GM23338 (cell line): Measurements from ENCODE around the gene RSU1. TPM values are rescaled to one million over a fixed set of nuclear protein-coding genes. Genes with fewer than 3 reads are reported as not detected.

Source experiments
- ATAC-seq: fragments of 200-7000 bp; cut with Tn5 transposase; 3 replicates; pipeline ENCODE4 v1.9.1; 2020
- DNase-seq: peaks from one replicate; pipeline ENCODE4 v3.0.0-alpha.2; 2015; ENCODE audit warnings: low spot score
- H2AFZ ChIP-seq: fragments of 200-600 bp; sonication (generic); 2 replicates; pipeline ENCODE4 v1.8.0; 2016; ENCODE audit warnings: antibody characterized with exemption, mild to moderate bottlenecking, moderate library complexity
- H3F3A ChIP-seq: fragments of 200-600 bp; sonication (generic); replicated peaks from 2 replicates; pipeline ENCODE4 v1.8.0; 2017; ENCODE audit warnings: antibody characterized with exemption, mixed run types, low read depth
- H3K27ac ChIP-seq: fragments of 200-600 bp; sonication (generic); 2 replicates; pipeline ENCODE4 v1.6.1; 2016; ENCODE audit warnings: low read depth
- H3K27me3 ChIP-seq: fragments of 200-600 bp; sonication (generic); 2 replicates; pipeline ENCODE4 v1.8.0; 2016; ENCODE audit warnings: mild to moderate bottlenecking, mixed run types, moderate library complexity; ENCODE audit not compliant: insufficient read depth
- H3K36me3 ChIP-seq: fragments of 200-600 bp; sonication (generic); 2 replicates; pipeline ENCODE4 v1.8.0; 2016; ENCODE audit warnings: mild to moderate bottlenecking; ENCODE audit not compliant: insufficient read depth
- H3K4me1 ChIP-seq: fragments of 200-600 bp; sonication (generic); 2 replicates; pipeline ENCODE4 v1.8.0; 2016; ENCODE audit warnings: mild to moderate bottlenecking, moderate library complexity; ENCODE audit not compliant: insufficient read depth
- H3K4me2 ChIP-seq: fragments of 200-600 bp; sonication (generic); 2 replicates; pipeline ENCODE4 v1.7.1; 2017; ENCODE audit warnings: mixed run types
- H3K4me3 ChIP-seq: fragments of 200-600 bp; sonication (generic); 2 replicates; pipeline ENCODE4 v1.6.1; 2016; ENCODE audit warnings: mixed run types
- H3K79me2 ChIP-seq: fragments of 200-600 bp; sonication (generic); replicated peaks from 2 replicates; pipeline ENCODE4 v1.8.0; 2017; ENCODE audit warnings: mild to moderate bottlenecking; ENCODE audit not compliant: insufficient read depth
- H3K9me2 ChIP-seq: fragments of 200-600 bp; sonication (generic); 2 replicates; pipeline ENCODE4 v1.8.0; 2017; ENCODE audit not compliant: insufficient read depth
- H4K20me1 ChIP-seq: fragments of 200-600 bp; sonication (generic); replicated peaks from 2 replicates; pipeline ENCODE4 v1.8.0; 2017; ENCODE audit warnings: mild to moderate bottlenecking; ENCODE audit not compliant: insufficient read depth
- H3K27ac Mint-ChIP-seq: 2 replicates; pipeline ENCODE4 v1.8.0; 2020; ENCODE audit warnings: inconsistent platforms, mild to moderate bottlenecking, moderate library complexity, mixed read lengths
- H3K27me3 Mint-ChIP-seq: 3 replicates; pipeline ENCODE4 v1.8.0; 2022; ENCODE audit warnings: low read depth, mild to moderate bottlenecking, moderate library complexity, mixed read lengths, inconsistent platforms; ENCODE audit not compliant: insufficient read depth, poor library complexity
- H3K36me3 Mint-ChIP-seq: 3 replicates; pipeline ENCODE4 v1.8.0; 2021; ENCODE audit warnings: low read depth, mild to moderate bottlenecking, inconsistent platforms, moderate library complexity, mixed read lengths
- H3K4me1 Mint-ChIP-seq: 3 replicates; pipeline ENCODE4 v1.8.0; 2020; ENCODE audit warnings: mild to moderate bottlenecking, inconsistent platforms, mixed read lengths
- H3K4me3 Mint-ChIP-seq: 3 replicates; pipeline ENCODE4 v1.8.0; 2021; ENCODE audit warnings: moderate library complexity, mild to moderate bottlenecking, inconsistent platforms, mixed read lengths
- H3K9me3 Mint-ChIP-seq: 3 replicates; pipeline ENCODE4 v1.8.0; 2020; ENCODE audit warnings: moderate library complexity, mild to moderate bottlenecking, inconsistent platforms, mixed read lengths
- EZH2 ChIP-seq: fragments of 200-600 bp; sonication (generic); IDR thresholded peaks from one replicate; pipeline ENCODE4 v1.8.0; 2017; ENCODE audit warnings: antibody characterized with exemption, mild to moderate bottlenecking, low read depth; ENCODE audit not compliant: unreplicated experiment
- EZH2phosphoT487 ChIP-seq: fragments of 200-600 bp; sonication (generic); IDR thresholded peaks from one replicate; pipeline ENCODE4 v1.8.1; 2018; ENCODE audit warnings: antibody characterized with exemption; ENCODE audit not compliant: unreplicated experiment
- JUNB ChIP-seq: IDR thresholded peaks from one replicate; pipeline ENCODE4 v1.6.1; 2016; ENCODE audit warnings: antibody characterized with exemption; ENCODE audit not compliant: unreplicated experiment
- NANOG ChIP-seq: IDR thresholded peaks from 2 replicates; pipeline ENCODE4 v1.6.1; 2016; ENCODE audit warnings: antibody characterized with exemption, borderline replicate concordance
- POLR2AphosphoS5 ChIP-seq: IDR thresholded peaks from 2 replicates; pipeline ENCODE4 v1.6.1; 2016; ENCODE audit warnings: antibody characterized with exemption, low read depth
- ZNF114 ChIP-seq: fragments of 250-450 bp; sonication (Bioruptor Pico); IDR thresholded peaks from 2 replicates; pipeline ENCODE4 v1.5.0; 2020; ENCODE audit warnings: mild to moderate bottlenecking, moderate library complexity
- ZNF331 ChIP-seq: fragments of 250-450 bp; sonication (Bioruptor Pico); IDR thresholded peaks from 2 replicates; pipeline ENCODE4 v1.5.0; 2020; ENCODE audit warnings: low read depth, mild to moderate bottlenecking, moderate library complexity
- polyA plus RNA-seq: library from polyadenylated mRNA; unstranded; fragments of >200 nt; fragmentation: Nextera tagmentation; extraction: Ambion mirVana; gene quantifications from 2 replicates; pipeline ENCODE4 v1.2.1, GENCODE V29; 2016
- total RNA-seq: library from RNA; depleted of rRNA; stranded (reverse); fragments of >200 nt; shearing (Covaris generic); gene quantifications from 2 replicates; pipeline ENCODE4 v1.2.3, GENCODE V29; 2014
- TF ChIP-seq, protein P1 (sequence below): IDR thresholded peaks from one replicate; pipeline ENCODE4 v1.6.1; 2018; ENCODE audit warnings: antibody characterized with exemption; ENCODE audit not compliant: unreplicated experiment
- TF ChIP-seq, protein P2 (sequence below): IDR thresholded peaks from 2 replicates; pipeline ENCODE4 v1.6.1; 2016; ENCODE audit warnings: antibody characterized with exemption
- TF ChIP-seq, protein P3 (sequence below): fragments of 250-450 bp; sonication (Bioruptor Pico); IDR thresholded peaks from 2 replicates; pipeline ENCODE4 v1.5.0; 2020; ENCODE audit warnings: mild to moderate bottlenecking, moderate library complexity

The RSU1 gene
- total and polyA plus RNA-seq, 2 experiments from 2014 or later, result 62.7 to 96.2 TPM

DNA sequence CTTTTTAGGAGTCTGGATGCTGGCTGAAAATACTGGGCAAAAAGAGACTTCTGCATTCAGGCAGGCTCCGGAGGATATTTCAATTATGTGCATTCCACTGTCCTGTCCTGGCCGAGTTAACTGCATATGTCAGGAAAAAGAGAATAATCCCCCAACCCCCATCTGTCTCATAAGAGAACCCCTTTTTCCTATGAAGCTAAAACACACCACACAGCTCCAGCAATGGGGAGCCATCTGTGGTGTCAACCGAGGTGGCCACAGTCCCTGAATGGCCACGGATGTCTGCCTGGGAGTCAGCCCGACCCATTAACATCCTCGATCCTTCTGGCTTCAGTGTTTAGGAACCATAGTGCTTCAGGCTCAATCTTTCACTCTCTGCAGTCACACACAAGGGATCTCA is 70.4 kb downstream of the RSU1 start:
- no peaks in the 10 kb centered on the region for H3K4me1 ChIP-seq
- Mint-ChIP-seq H3K27me3 (no peaks in the 10 kb centered on the region), H3K27ac (no peak overlapping the region), H3K36me3 (peaks cover 10% of the 10 kb centered on the region), H3K4me1 (no peaks in the 10 kb centered on the region), H3K4me3 (no peak overlapping the region), H3K9me3 (no peaks in the 10 kb centered on the region)
- no peak overlapping the region for H3K27ac ChIP-seq
- no peak overlapping the region for H3K4me2 ChIP-seq
- no peak overlapping the region for H2AFZ ChIP-seq
- DNase-seq (no peak), ATAC-seq (no peak)
- H3K4me3 ChIP-seq, result no peak overlapping the region
- no peaks in the 10 kb centered on the region for H3F3A ChIP-seq
- H3K36me3 ChIP-seq, result no peaks in the 10 kb centered on the region
- TF ChIP-seq, protein P1, sequence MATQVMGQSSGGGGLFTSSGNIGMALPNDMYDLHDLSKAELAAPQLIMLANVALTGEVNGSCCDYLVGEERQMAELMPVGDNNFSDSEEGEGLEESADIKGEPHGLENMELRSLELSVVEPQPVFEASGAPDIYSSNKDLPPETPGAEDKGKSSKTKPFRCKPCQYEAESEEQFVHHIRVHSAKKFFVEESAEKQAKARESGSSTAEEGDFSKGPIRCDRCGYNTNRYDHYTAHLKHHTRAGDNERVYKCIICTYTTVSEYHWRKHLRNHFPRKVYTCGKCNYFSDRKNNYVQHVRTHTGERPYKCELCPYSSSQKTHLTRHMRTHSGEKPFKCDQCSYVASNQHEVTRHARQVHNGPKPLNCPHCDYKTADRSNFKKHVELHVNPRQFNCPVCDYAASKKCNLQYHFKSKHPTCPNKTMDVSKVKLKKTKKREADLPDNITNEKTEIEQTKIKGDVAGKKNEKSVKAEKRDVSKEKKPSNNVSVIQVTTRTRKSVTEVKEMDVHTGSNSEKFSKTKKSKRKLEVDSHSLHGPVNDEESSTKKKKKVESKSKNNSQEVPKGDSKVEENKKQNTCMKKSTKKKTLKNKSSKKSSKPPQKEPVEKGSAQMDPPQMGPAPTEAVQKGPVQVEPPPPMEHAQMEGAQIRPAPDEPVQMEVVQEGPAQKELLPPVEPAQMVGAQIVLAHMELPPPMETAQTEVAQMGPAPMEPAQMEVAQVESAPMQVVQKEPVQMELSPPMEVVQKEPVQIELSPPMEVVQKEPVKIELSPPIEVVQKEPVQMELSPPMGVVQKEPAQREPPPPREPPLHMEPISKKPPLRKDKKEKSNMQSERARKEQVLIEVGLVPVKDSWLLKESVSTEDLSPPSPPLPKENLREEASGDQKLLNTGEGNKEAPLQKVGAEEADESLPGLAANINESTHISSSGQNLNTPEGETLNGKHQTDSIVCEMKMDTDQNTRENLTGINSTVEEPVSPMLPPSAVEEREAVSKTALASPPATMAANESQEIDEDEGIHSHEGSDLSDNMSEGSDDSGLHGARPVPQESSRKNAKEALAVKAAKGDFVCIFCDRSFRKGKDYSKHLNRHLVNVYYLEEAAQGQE, result no peak
- TF ChIP-seq NANOG (no peak), POLR2AphosphoS5 (no peak)
- no peaks in the 10 kb centered on the region for H3K79me2 ChIP-seq
- no peaks in the 10 kb centered on the region for H4K20me1 ChIP-seq
- H3K27me3 ChIP-seq, result no peaks in the 10 kb centered on the region
- H3K9me2 ChIP-seq, result no peaks in the 10 kb centered on the region

DNA sequence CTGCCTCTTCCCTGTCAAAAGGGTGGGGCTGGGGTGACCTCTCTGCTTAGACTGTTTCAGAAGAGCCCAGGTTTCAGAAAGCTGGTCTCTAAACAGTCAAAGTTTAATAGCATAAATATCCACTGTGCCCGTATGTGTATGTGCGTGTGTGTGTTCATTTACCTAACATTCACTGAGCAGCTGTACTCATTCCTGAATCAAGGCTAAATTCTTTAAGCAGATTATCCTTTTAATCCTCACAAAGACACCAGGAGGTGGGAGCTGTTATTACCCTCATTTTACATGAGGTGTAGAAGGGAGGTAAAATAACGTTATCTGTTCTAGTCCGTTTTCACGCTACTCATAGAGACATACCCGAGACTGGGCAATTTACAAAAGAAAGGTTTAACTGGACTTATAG is 72.2 kb downstream of the RSU1 start:
- H3K4me1 Mint-ChIP-seq, result no peaks in the 10 kb centered on the region
- no peak overlapping the region for H3K4me2 ChIP-seq
- H3K9me3 Mint-ChIP-seq, result no peaks in the 10 kb centered on the region
- H3K36me3 ChIP-seq, result no peaks in the 10 kb centered on the region
- H3K4me3 ChIP-seq, result no peak overlapping the region
- DNase-seq (no peak), ATAC-seq (no peak)
- no peaks in the 10 kb centered on the region for H3K36me3 Mint-ChIP-seq
- H3K9me2 ChIP-seq, result no peaks in the 10 kb centered on the region
- H3F3A ChIP-seq, result no peaks in the 10 kb centered on the region
- no peaks in the 10 kb centered on the region for H3K4me1 ChIP-seq
- no peaks in the 10 kb centered on the region for H3K27me3 ChIP-seq
- H3K27ac Mint-ChIP-seq, result no peak overlapping the region
- no peak overlapping the region for H3K4me3 Mint-ChIP-seq
- H3K79me2 ChIP-seq, result no peaks in the 10 kb centered on the region
- no peaks in the 10 kb centered on the region for H3K27me3 Mint-ChIP-seq
- H4K20me1 ChIP-seq, result no peaks in the 10 kb centered on the region
- H2AFZ ChIP-seq, result no peak overlapping the region
- no peak overlapping the region for H3K27ac ChIP-seq
- TF ChIP-seq POLR2AphosphoS5, result no peak
- TF ChIP-seq EZH2, result no peak
- TF ChIP-seq, protein P2, sequence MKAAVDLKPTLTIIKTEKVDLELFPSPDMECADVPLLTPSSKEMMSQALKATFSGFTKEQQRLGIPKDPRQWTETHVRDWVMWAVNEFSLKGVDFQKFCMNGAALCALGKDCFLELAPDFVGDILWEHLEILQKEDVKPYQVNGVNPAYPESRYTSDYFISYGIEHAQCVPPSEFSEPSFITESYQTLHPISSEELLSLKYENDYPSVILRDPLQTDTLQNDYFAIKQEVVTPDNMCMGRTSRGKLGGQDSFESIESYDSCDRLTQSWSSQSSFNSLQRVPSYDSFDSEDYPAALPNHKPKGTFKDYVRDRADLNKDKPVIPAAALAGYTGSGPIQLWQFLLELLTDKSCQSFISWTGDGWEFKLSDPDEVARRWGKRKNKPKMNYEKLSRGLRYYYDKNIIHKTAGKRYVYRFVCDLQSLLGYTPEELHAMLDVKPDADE, result no peak
- TF ChIP-seq, protein P3, sequence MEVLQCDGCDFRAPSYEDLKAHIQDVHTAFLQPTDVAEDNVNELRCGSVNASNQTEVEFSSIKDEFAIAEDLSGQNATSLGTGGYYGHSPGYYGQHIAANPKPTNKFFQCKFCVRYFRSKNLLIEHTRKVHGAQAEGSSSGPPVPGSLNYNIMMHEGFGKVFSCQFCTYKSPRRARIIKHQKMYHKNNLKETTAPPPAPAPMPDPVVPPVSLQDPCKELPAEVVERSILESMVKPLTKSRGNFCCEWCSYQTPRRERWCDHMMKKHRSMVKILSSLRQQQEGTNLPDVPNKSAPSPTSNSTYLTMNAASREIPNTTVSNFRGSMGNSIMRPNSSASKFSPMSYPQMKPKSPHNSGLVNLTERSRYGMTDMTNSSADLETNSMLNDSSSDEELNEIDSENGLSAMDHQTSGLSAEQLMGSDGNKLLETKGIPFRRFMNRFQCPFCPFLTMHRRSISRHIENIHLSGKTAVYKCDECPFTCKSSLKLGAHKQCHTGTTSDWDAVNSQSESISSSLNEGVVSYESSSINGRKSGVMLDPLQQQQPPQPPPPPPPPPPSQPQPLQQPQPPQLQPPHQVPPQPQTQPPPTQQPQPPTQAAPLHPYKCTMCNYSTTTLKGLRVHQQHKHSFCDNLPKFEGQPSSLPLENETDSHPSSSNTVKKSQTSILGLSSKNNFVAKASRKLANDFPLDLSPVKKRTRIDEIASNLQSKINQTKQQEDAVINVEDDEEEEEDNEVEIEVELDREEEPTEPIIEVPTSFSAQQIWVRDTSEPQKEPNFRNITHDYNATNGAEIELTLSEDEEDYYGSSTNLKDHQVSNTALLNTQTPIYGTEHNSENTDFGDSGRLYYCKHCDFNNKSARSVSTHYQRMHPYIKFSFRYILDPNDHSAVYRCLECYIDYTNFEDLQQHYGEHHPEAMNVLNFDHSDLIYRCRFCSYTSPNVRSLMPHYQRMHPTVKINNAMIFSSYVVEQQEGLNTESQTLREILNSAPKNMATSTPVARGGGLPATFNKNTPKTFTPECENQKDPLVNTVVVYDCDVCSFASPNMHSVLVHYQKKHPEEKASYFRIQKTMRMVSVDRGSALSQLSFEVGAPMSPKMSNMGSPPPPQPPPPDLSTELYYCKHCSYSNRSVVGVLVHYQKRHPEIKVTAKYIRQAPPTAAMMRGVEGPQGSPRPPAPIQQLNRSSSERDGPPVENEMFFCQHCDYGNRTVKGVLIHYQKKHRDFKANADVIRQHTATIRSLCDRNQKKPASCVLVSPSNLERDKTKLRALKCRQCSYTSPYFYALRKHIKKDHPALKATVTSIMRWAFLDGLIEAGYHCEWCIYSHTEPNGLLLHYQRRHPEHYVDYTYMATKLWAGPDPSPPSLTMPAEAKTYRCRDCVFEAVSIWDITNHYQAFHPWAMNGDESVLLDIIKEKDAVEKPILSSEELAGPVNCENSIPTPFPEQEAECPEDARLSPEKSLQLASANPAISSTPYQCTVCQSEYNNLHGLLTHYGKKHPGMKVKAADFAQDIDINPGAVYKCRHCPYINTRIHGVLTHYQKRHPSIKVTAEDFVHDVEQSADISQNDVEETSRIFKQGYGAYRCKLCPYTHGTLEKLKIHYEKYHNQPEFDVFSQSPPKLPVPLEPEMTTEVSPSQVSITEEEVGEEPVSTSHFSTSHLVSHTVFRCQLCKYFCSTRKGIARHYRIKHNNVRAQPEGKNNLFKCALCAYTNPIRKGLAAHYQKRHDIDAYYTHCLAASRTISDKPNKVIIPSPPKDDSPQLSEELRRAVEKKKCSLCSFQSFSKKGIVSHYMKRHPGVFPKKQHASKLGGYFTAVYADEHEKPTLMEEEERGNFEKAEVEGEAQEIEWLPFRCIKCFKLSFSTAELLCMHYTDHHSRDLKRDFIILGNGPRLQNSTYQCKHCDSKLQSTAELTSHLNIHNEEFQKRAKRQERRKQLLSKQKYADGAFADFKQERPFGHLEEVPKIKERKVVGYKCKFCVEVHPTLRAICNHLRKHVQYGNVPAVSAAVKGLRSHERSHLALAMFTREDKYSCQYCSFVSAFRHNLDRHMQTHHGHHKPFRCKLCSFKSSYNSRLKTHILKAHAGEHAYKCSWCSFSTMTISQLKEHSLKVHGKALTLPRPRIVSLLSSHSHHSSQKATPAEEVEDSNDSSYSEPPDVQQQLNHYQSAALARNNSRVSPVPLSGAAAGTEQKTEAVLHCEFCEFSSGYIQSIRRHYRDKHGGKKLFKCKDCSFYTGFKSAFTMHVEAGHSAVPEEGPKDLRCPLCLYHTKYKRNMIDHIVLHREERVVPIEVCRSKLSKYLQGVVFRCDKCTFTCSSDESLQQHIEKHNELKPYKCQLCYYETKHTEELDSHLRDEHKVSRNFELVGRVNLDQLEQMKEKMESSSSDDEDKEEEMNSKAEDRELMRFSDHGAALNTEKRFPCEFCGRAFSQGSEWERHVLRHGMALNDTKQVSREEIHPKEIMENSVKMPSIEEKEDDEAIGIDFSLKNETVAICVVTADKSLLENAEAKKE, result no peak
- TF ChIP-seq ZNF114 (CRISPR knock-in tag), result no peak
- no peak for TF ChIP-seq ZNF331 (CRISPR knock-in tag)
- no peak for TF ChIP-seq EZH2phosphoT487
- no peak for TF ChIP-seq NANOG
- no peak for TF ChIP-seq JUNB
